GM12873 (cell line): Measurements from ENCODE around the gene ARF5.

ENCODE experiments used
- TF ChIP-seq, protein P1 (sequence below): IDR thresholded peaks from 2 replicates; pipeline ENCODE4 v1.5.1; 2012; ENCODE audit warnings: low read depth, mild to moderate bottlenecking, moderate library complexity, low read length, control low read depth; ENCODE audit not compliant: insufficient read depth; ENCODE audit errors: missing control alignments

Gene ARF5

GRCh38 chr7:127588019-127588696, at the start of gene ARF5:
Gene ARF5, plus strand, starts transcription at chr7:127588411. Its CDS starts 88 bp downstream, at chr7:127588499.
- TF ChIP-seq, protein P1, sequence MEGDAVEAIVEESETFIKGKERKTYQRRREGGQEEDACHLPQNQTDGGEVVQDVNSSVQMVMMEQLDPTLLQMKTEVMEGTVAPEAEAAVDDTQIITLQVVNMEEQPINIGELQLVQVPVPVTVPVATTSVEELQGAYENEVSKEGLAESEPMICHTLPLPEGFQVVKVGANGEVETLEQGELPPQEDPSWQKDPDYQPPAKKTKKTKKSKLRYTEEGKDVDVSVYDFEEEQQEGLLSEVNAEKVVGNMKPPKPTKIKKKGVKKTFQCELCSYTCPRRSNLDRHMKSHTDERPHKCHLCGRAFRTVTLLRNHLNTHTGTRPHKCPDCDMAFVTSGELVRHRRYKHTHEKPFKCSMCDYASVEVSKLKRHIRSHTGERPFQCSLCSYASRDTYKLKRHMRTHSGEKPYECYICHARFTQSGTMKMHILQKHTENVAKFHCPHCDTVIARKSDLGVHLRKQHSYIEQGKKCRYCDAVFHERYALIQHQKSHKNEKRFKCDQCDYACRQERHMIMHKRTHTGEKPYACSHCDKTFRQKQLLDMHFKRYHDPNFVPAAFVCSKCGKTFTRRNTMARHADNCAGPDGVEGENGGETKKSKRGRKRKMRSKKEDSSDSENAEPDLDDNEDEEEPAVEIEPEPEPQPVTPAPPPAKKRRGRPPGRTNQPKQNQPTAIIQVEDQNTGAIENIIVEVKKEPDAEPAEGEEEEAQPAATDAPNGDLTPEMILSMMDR: no peak

GRCh38 chr7:127539116-127539515, 49.1 kb upstream of the ARF5 start:
- TF ChIP-seq, protein P1: no peak

DNA sequence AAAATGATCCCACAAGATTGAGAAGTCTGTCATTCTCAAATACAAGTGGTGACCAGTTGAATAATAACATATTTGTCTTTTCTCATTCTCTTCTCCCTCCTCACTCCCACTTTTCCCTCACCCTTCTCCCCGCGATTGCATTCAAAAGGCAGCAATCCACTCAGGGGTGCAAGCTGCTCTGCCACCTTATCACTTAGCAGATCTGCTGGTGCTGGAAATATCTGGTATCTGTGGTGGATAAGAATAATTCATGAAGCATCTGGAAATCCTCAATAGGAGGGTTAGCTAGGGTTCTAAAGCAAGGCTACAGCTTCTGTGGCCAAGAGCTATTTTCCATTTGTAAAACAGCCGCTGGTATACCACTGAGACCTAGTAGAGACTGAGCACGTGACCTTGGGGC, 46.7 kb upstream of the ARF5 start:
- TF ChIP-seq, protein P1: no peak

GRCh38 chr7:127546313-127546712, 41.9 kb upstream of the ARF5 start:
- TF ChIP-seq, protein P1: no peak

DNA sequence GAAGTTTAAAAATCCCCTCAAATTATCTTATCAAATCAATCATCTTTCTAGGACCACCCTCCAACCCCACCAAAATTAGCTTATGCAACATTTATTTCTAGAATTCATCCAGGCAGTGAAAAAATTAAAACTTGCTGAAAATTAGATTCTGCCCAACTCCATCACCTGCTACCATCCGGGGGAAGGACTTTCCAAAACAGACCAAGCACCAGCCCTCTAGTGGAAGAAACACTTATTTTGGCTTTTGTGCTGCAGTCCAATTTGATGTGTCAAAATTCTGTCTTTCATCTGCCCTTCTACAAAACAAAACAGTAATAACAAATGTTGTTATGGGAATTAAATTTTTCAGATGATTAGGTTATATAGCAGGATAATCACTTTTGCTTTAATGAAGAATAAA, 38.0 kb upstream of the ARF5 start:
- TF ChIP-seq, protein P1: peak; percentile 37

DNA sequence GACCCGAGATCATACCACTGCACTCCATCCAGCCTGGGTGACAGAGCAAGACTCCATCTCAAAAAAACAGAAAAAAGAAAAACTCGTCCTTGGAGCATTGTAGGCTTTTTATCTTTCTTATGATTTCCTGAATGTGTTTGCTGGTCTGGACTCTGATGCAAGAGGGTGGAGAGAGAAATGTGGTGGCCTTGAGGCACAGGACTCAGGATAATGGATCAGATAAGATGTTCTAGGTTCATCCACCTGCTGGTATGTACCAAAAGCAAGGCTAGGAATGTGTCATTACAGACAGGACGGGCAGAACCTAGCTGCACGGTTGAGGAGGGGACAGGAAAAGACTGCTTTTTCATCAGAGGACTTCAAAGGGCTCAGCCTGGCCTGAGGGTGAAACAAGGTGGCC, 36.3 kb upstream of the ARF5 start:
- TF ChIP-seq, protein P1: no peak

- TF ChIP-seq, protein P1: no peak
Observed at GRCh38 chr7:127556404-127556803, 31.8 kb upstream of the ARF5 start.

DNA sequence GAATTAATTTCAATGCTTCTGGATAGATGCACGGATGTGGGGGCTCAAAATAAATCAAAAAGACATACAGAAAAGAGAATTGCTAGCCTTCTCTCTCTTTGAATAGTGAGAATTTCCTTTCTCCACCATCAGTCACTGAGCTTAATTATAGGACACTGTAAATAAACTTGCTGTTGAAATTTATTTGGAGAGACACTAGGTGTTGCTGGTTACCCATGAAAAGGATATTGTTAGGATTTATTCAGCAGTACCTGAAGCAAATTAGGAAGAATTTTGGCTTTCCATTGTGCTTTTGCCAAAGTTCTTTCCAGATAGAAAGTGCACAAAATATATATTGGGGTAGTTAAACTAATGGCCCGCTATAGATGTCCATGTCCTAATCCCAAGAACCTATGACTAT, 30.4 kb upstream of the ARF5 start:
- TF ChIP-seq, protein P1: no peak
